ENCODE data around the gene PPP1R12C. TPM values are rescaled to one million over a fixed set of nuclear protein-coding genes. Genes with fewer than 3 reads are reported as not detected.

The PPP1R12C gene
- polyA plus RNA-seq, 3 donors = 2.1 to 206 (median 2.6) TPM

DNA sequence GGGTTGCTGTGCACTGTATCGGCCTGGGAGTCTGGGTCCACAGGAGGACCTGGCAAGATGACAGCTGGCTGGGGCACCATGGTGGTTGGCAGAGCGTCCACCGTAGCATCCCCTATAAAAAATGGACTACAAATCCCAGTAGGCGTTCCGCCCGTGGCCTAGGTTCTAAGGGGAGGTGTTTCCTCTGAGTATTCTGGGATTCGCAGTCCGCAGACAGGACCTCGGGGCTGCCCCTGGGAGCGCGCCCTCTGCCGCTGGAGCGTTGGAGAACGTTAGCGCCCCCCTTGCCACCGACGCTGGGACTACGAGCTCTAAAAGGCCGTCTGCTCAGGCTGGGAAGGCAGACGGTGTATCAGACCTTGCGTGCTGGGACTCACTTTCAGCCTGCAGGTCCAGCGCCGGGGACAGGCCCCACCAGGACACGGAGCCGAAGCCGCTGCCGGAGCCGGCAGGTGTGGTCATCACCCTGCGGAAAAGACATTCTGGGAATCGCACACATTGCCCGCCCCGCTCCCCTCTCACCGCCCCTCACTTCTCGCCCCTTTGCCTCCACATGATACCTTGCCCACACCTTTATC lies 48.6 kb upstream of the PPP1R12C start:
- no peaks in the 10 kb centered on the region for H3K36me3 ChIP-seq (replicated peaks in 1 of 2; ENCODE audit: control insufficient read depth in 1 of 2, insufficient read depth in 2 of 2, low read length in 2 of 2)
- H3K9me3 Mint-ChIP-seq = peaks cover 7 to 29% (median 11%) of the 10 kb centered on the region in 7 donors
- H3K4me1 ChIP-seq (ENCODE audit: control insufficient read depth in 1 of 2, insufficient read depth in 2 of 2, low read length in 2 of 2) = peaks cover 15 to 18% of the 10 kb centered on the region in 2 donors
- DNase-seq = peak in 2 of 3 donors; percentile 22 to 51
- peaks cover 6 to 9% of the 10 kb centered on the region in 2 donors for H3K36me3 Mint-ChIP-seq
- no peak overlapping the region for H3K9ac ChIP-seq (ENCODE audit: insufficient read depth, low read length, poor library complexity, severe bottlenecking)
- H3K79me2 ChIP-seq (ENCODE audit: insufficient read depth, low read length) = no peaks in the 10 kb centered on the region
- peaks cover 10 to 15% of the 10 kb centered on the region in 2 donors for H3K9me3 ChIP-seq (replicated peaks in 1 of 2; ENCODE audit: control insufficient read depth in 1 of 2, insufficient read depth in 1 of 2, low read length in 2 of 2)
- H3K27me3 ChIP-seq (ENCODE audit: control insufficient read depth in 2 of 2, insufficient read depth in 2 of 2, low read length in 2 of 2) = peaks cover 11 to 73% of the 10 kb centered on the region in 2 donors
- H3K27ac Mint-ChIP-seq = peak overlapping the region in 1 of 7 donors; percentile 47
- H4K20me1 ChIP-seq (ENCODE audit: insufficient read depth, low read length) = no peaks in the 10 kb centered on the region
- H3K4me3 ChIP-seq (replicated peaks in 1 of 3; ENCODE audit: low read depth in 2 of 3, low read length in 3 of 3) = peak overlapping the region in 1 of 3 experiments; percentile 55
- peak overlapping the region; percentile 29 for H2AFZ ChIP-seq (ENCODE audit: insufficient read depth, low read depth, low read length, poor library complexity, severe bottlenecking)
- H3K27me3 Mint-ChIP-seq (ENCODE audit: low read depth in 3 of 3) = peaks cover 66 to 90% (median 87%) of the 10 kb centered on the region in 3 donors
- TF ChIP-seq, protein P1, sequence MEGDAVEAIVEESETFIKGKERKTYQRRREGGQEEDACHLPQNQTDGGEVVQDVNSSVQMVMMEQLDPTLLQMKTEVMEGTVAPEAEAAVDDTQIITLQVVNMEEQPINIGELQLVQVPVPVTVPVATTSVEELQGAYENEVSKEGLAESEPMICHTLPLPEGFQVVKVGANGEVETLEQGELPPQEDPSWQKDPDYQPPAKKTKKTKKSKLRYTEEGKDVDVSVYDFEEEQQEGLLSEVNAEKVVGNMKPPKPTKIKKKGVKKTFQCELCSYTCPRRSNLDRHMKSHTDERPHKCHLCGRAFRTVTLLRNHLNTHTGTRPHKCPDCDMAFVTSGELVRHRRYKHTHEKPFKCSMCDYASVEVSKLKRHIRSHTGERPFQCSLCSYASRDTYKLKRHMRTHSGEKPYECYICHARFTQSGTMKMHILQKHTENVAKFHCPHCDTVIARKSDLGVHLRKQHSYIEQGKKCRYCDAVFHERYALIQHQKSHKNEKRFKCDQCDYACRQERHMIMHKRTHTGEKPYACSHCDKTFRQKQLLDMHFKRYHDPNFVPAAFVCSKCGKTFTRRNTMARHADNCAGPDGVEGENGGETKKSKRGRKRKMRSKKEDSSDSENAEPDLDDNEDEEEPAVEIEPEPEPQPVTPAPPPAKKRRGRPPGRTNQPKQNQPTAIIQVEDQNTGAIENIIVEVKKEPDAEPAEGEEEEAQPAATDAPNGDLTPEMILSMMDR (IDR thresholded peaks at IDR 0.05) = peak; percentile 15
- WGBS (ENCODE audit: insufficient coverage) = 2% methylated on average over 30 of the region's 34 CpGs
- intact Hi-C loops (cut with micrococcal nuclease) = loop anchor here in 1 of 2 donors (10.0 kb wide), 1 partner anchor 81 kb away; no protein-coding TSS in a partner anchor
- H3K4me1 Mint-ChIP-seq = peaks cover 12% of the 10 kb centered on the region
- H3K27ac ChIP-seq (ENCODE audit: low read depth in 1 of 2, low read length in 2 of 2) = no peak overlapping the region
- peak overlapping the region; percentile 60 to 92 for H3K4me3 Mint-ChIP-seq
- H3K4me2 ChIP-seq (replicated peaks; ENCODE audit: extremely low read depth, low read length, poor library complexity, severe bottlenecking) = peak overlapping the region; percentile 64

DNA sequence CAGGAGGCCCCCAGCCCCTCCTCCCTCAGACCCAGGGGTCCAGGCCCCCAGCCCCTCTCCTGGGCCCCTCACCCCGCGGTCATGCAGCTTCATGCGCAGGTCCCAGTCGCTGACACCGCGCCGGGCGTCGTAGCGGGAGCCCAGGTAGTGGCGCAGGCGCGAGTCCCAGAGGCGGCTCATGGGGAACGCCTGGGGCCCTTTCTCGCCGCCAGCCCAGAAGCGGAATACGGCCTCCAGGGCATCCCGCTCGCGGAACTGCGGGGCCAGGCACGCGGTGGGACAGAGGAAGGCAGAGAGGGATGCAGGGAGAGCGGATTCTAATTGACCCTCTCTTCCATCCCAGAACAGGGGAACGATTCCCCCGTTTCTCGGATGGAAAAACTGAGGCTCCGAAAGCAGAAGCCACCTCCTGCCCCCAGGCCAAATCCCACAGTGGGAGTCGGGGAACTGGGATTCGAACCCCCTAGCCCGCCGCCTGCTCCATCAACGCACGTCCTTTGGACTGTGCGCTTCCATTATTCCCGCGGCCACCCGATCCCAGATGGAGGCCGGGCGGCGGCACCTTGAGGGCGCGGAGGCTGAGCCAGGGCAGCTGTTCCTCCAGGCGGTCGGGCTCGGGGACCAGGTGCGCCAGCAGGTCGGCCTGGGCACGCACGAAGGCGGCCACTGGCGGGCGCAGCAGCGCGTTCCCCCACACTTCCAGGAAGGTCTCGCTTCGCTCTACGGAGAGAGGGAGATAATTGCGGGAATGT lies 44.3 kb upstream of the PPP1R12C start:
- peaks cover 69 to 94% (median 91%) of the 10 kb centered on the region in 3 donors for H3K27me3 Mint-ChIP-seq (ENCODE audit: low read depth in 3 of 3)
- no peak overlapping the region for H3K27ac ChIP-seq (ENCODE audit: low read depth in 1 of 2, low read length in 2 of 2)
- peaks cover 8% of the 10 kb centered on the region for H3K4me1 Mint-ChIP-seq
- H3K27ac Mint-ChIP-seq = no peak overlapping the region
- H3K27me3 ChIP-seq (ENCODE audit: control insufficient read depth in 2 of 2, insufficient read depth in 2 of 2, low read length in 2 of 2) = peaks cover 10 to 81% of the 10 kb centered on the region in 2 donors
- peaks cover 8 to 17% of the 10 kb centered on the region in 2 donors for H3K4me1 ChIP-seq (ENCODE audit: control insufficient read depth in 1 of 2, insufficient read depth in 2 of 2, low read length in 2 of 2)
- no peaks in the 10 kb centered on the region for H4K20me1 ChIP-seq (ENCODE audit: insufficient read depth, low read length)
- no peaks in the 10 kb centered on the region for H3K36me3 ChIP-seq (replicated peaks in 1 of 2; ENCODE audit: control insufficient read depth in 1 of 2, insufficient read depth in 2 of 2, low read length in 2 of 2)
- no peak for DNase-seq
- intact Hi-C loops (cut with micrococcal nuclease) = loop anchor here in 1 of 2 donors (10.0 kb wide), 1 partner anchor 77 kb away; no protein-coding TSS in a partner anchor
- H3K4me3 Mint-ChIP-seq = peak overlapping the region in 1 of 2 donors; percentile 65
- 32% methylated on average over 42 of the region's 61 CpGs for WGBS (ENCODE audit: insufficient coverage)
- peaks cover 4% of the 10 kb centered on the region in 2 donors for H3K36me3 Mint-ChIP-seq
- TF ChIP-seq, protein P1 (IDR thresholded peaks at IDR 0.05) = no peak
- peaks cover 9 to 23% (median 13%) of the 10 kb centered on the region in 7 donors for H3K9me3 Mint-ChIP-seq
- no peak overlapping the region for H2AFZ ChIP-seq (ENCODE audit: insufficient read depth, low read depth, low read length, poor library complexity, severe bottlenecking)
- no peak overlapping the region for H3K9ac ChIP-seq (ENCODE audit: insufficient read depth, low read length, poor library complexity, severe bottlenecking)
- H3K9me3 ChIP-seq (replicated peaks in 1 of 2; ENCODE audit: control insufficient read depth in 1 of 2, insufficient read depth in 1 of 2, low read length in 2 of 2) = peaks cover 7 to 13% of the 10 kb centered on the region in 2 donors
- no peak overlapping the region for H3K4me2 ChIP-seq (replicated peaks; ENCODE audit: extremely low read depth, low read length, poor library complexity, severe bottlenecking)
- H3K4me3 ChIP-seq (replicated peaks in 1 of 3; ENCODE audit: low read depth in 2 of 3, low read length in 3 of 3) = no peak overlapping the region
- H3K79me2 ChIP-seq (ENCODE audit: insufficient read depth, low read length) = no peaks in the 10 kb centered on the region
